Transverse colon (tissue), 4 donors: Measurements from ENCODE around the gene USP6NL.

Experiments
- POLR2AphosphoS5 ChIP-seq, 3 donors: sonication (generic); formaldehyde crosslinking; IDR thresholded peaks; one replicate each; pipeline ENCODE4 v1.6.1; 2016; ENCODE audit warnings: antibody characterized with exemption in 3 of 3
- TF ChIP-seq, protein P1 (sequence below), 5 experiments: fragments of 200-600 bp in 3 of 5; fragments of 450-650 bp in 2 of 5; sonication (generic) in 3 of 5; IDR thresholded peaks; 1 replicate in 2 of 5; 2 replicates in 3 of 5; pipeline ENCODE4 v1.5.1; 2016 to 2017; ENCODE audit warnings: antibody characterized with exemption in 5 of 5, inconsistent platforms in 3 of 5, mild to moderate bottlenecking in 2 of 5, moderate library complexity in 1 of 5

- no peak for TF ChIP-seq POLR2AphosphoS5 (IDR thresholded peaks at IDR 0.05)
- TF ChIP-seq, protein P1, sequence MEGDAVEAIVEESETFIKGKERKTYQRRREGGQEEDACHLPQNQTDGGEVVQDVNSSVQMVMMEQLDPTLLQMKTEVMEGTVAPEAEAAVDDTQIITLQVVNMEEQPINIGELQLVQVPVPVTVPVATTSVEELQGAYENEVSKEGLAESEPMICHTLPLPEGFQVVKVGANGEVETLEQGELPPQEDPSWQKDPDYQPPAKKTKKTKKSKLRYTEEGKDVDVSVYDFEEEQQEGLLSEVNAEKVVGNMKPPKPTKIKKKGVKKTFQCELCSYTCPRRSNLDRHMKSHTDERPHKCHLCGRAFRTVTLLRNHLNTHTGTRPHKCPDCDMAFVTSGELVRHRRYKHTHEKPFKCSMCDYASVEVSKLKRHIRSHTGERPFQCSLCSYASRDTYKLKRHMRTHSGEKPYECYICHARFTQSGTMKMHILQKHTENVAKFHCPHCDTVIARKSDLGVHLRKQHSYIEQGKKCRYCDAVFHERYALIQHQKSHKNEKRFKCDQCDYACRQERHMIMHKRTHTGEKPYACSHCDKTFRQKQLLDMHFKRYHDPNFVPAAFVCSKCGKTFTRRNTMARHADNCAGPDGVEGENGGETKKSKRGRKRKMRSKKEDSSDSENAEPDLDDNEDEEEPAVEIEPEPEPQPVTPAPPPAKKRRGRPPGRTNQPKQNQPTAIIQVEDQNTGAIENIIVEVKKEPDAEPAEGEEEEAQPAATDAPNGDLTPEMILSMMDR (IDR thresholded peaks at IDR 0.05), result peak; percentile 54 to 77 (median 68)
Measured at GRCh38 chr10:11424456-11425295, 186.8 kb downstream of the USP6NL start.
